Measurements from ENCODE around the gene SPEF2.
"Not testable (repeated sequence)": the region's sequence is repeated elsewhere in the genome, so short reads cannot be mapped to it uniquely, and the experiment has no call there.

Gene SPEF2

DNA sequence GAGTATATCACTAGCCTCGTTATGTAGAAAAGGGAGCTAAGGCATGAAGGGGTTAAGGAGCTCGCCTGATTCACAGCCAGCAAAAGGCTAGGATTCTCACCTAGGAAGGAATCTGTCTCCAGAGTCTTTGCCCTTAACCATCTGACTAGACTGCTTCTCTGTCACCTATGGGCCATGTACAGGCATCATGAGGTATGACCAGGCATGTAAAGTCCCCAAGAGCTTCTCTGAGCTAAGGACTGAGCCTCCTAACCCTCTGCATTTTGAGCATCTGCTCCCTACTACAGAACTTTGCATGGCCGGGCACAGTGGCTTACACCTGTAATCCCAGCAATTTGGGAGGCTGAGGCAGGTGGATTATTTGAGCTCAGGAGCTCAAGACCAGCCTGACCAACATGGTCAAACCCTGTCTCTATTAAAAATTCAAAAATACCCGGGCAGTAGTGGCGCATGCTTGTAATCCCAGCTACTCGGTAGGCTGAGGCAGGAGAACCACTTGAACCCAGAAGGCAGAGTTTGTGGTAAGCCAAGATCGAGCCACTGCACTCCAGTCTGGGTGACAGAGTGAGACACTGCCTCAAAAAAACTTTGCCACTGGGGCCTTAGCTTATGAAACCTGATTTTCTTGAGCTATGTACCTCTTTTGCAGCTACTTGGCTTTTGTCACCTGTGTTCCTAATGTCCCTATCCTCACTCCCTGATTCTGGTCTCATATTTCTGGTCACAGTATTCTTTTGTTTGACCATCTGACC is 205.9 kb downstream of the SPEF2 start:
- Mint-ChIP-seq H3K27me3 (no peaks in the 10 kb centered on the region), H3K4me1 (peaks cover 98% of the 10 kb centered on the region), H3K9me3 (peaks cover 4% of the 10 kb centered on the region), H3K36me3 (ENCODE audit: low read depth) (peaks cover 10% of the 10 kb centered on the region), H3K27ac (peak overlapping the region; percentile 99), H3K4me3 (no peak overlapping the region)
- ATAC-seq (no peak), DNase-seq (peak; percentile 15)

DNA sequence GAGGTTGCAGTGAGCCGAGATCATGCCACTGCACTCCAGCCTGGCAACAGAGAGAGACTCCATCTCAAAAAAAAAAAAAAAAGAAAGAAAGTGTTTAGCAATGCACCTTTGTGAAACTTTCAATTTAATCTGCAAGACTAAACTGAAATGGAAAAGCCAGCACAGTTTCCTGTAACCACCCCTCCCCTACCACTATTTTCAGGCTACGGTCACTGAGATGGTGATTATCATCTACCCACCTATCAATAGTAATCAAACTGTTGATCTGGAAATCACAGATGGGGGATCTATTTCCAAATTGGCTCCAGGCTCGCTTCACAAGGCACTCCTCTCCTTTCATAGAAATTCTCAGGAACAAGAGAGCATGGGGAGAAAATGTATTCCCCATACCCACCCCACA is 208.4 kb downstream of the SPEF2 start:
- ATAC-seq (peak; percentile 11), DNase-seq (no peak)
- peaks cover 97% of the 10 kb centered on the region for H3K4me1 Mint-ChIP-seq
- H3K4me3 Mint-ChIP-seq = peak overlapping the region; percentile 65
- peak overlapping the region; percentile 99 for H3K27ac Mint-ChIP-seq
- H3K36me3 Mint-ChIP-seq (ENCODE audit: low read depth) = peaks cover 3% of the 10 kb centered on the region
- peaks cover 1% of the 10 kb centered on the region for H3K9me3 Mint-ChIP-seq
- no peaks in the 10 kb centered on the region for H3K27me3 Mint-ChIP-seq

GRCh38 chr5:35826554-35826953 is 208.9 kb downstream of the SPEF2 start:
- Mint-ChIP-seq H3K36me3 (ENCODE audit: low read depth) (peaks cover 5% of the 10 kb centered on the region), H3K4me1 (peaks cover 98% of the 10 kb centered on the region), H3K27ac (peak overlapping the region; percentile 99), H3K9me3 (no peaks in the 10 kb centered on the region), H3K27me3 (no peaks in the 10 kb centered on the region), H3K4me3 (peak overlapping the region; percentile 65)
- ATAC-seq (peak; percentile 64), DNase-seq (peak; percentile 46)

DNA sequence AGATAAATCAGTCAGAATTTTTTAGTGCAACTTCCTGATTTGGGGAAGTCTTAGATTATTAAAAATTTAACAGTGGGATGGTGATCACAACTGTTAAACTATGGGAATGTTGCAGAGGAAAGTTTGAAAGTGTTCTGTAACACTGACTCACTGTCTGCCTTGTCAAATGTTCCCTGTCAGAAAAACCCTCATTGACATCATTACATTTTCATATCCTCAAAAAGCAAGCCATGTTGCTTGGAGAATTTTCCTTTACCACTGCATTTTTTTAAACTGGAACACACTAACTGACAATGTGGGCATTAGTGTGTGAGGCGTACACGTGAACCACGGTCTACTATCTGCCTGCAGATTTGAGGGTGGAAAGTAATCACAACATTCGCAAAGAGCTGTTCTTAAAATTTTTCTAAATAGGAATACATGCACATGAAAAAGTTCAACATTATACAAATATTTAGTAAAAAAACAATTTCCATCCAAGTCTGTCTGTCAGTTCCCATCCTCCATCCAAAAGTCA is 210.5 kb downstream of the SPEF2 start:
- ATAC-seq (peak; percentile 39), DNase-seq (no peak)
- H3K27ac Mint-ChIP-seq = peak overlapping the region; percentile 99
- H3K4me3 Mint-ChIP-seq = peak overlapping the region; percentile 10
- peaks cover 98% of the 10 kb centered on the region for H3K4me1 Mint-ChIP-seq
- H3K9me3 Mint-ChIP-seq = no peaks in the 10 kb centered on the region
- no peaks in the 10 kb centered on the region for H3K27me3 Mint-ChIP-seq
- H3K36me3 Mint-ChIP-seq (ENCODE audit: low read depth) = peaks cover 5% of the 10 kb centered on the region

DNA sequence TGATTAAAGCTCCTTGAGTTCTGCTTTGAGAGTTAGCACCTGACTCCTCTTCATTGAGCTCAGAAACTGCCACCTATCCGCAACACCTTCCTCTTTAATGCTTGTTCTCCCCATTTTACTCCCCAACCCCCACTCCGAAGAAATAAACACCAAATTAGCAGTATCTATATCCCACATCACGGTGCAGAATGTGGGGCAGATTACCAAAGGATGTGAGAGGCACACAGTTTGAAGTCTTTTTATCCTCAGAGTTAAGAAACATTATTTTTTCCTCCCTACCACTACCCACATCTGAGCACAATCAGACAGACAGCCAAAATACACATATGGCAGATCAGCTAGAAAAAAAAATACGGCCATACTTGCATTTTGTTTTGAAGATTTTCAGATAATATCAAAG is 212.9 kb downstream of the SPEF2 start:
- no peaks in the 10 kb centered on the region for H3K27me3 Mint-ChIP-seq
- H3K4me1 Mint-ChIP-seq = peaks cover 98% of the 10 kb centered on the region
- ATAC-seq = no peak
- H3K4me3 Mint-ChIP-seq = peak overlapping the region; percentile 53
- no peaks in the 10 kb centered on the region for H3K9me3 Mint-ChIP-seq
- H3K36me3 Mint-ChIP-seq (ENCODE audit: low read depth) = peaks cover 4% of the 10 kb centered on the region
- peak overlapping the region; percentile 99 for H3K27ac Mint-ChIP-seq
- no peak for DNase-seq

GRCh38 chr5:35832762-35833161 is 215.1 kb downstream of the SPEF2 start:
- H3K27me3 Mint-ChIP-seq = no peaks in the 10 kb centered on the region
- H3K4me3 Mint-ChIP-seq = peak overlapping the region; percentile 39
- H3K9me3 Mint-ChIP-seq = no peaks in the 10 kb centered on the region
- peaks cover 4% of the 10 kb centered on the region for H3K36me3 Mint-ChIP-seq (ENCODE audit: low read depth)
- H3K27ac Mint-ChIP-seq = peak overlapping the region; percentile 99
- H3K4me1 Mint-ChIP-seq = peaks cover 97% of the 10 kb centered on the region
- no peak for DNase-seq
- ATAC-seq = peak; percentile 11

GRCh38 chr5:35833224-35833623 is 215.6 kb downstream of the SPEF2 start:
- H3K36me3 Mint-ChIP-seq (ENCODE audit: low read depth) = peaks cover 5% of the 10 kb centered on the region
- peak overlapping the region; percentile 39 for H3K4me3 Mint-ChIP-seq
- H3K27me3 Mint-ChIP-seq = no peaks in the 10 kb centered on the region
- H3K27ac Mint-ChIP-seq = peak overlapping the region; percentile 99
- no peak for ATAC-seq
- DNase-seq = no peak
- peaks cover 97% of the 10 kb centered on the region for H3K4me1 Mint-ChIP-seq
- H3K9me3 Mint-ChIP-seq = no peaks in the 10 kb centered on the region

DNA sequence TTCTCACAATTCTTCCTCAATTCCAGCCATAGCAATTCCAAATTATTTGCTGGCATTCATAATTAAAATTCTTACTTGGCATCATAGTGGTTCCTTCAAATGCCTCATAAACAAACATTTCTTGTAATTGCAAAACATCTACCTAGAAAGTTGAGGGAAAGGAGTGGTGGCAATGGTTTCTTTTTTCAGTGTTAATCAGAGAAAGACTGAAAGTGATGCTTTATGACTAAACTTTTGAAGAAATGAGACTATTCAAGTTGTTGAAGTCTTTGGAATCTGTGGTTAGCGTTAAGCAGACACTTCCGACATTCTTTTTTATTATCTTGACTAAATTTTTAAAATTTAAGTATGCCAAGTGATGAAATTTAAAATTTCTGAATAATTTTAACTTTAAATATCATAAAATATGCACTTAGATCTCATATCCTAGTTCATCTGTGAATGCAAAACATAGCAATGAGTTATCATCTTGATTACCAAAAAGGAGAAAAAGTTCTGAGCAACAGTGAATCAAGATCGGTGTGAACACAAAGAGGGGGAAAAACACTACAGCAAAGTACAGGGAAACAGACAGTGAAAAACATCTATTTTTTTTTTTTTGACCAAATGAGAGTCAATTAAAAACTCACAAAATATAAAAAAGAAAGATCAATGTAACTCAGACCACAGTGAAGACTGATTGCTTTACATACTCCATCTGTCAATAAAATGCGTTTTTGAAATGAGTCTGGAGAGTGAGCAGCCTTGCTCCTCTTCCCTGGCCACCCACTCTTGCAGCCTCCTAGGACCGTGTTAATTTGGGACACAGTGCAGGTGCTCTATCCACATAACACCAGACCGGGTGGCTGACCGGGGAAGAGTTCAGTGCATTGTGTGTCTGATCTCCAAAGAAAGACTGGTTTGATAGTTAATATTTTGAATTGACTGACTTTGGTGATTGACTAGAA is 218.4 kb downstream of the SPEF2 start:
- peak; percentile 60 for ATAC-seq
- peak overlapping the region; percentile 72 for H3K4me3 Mint-ChIP-seq
- no peaks in the 10 kb centered on the region for H3K27me3 Mint-ChIP-seq
- peaks cover 10% of the 10 kb centered on the region for H3K36me3 Mint-ChIP-seq (ENCODE audit: low read depth)
- H3K27ac Mint-ChIP-seq = peak overlapping the region; percentile 99
- H3K4me1 Mint-ChIP-seq = peaks cover 97% of the 10 kb centered on the region
- peaks cover 4% of the 10 kb centered on the region for H3K9me3 Mint-ChIP-seq
- DNase-seq = no peak

GRCh38 chr5:35838370-35839042 is 220.8 kb downstream of the SPEF2 start:
- ATAC-seq (peak; percentile 83), DNase-seq (peak; percentile 55)
- peaks cover 11% of the 10 kb centered on the region for H3K9me3 Mint-ChIP-seq
- H3K4me3 Mint-ChIP-seq = peak overlapping the region; percentile 30
- H3K36me3 Mint-ChIP-seq (ENCODE audit: low read depth) = peaks cover 20% of the 10 kb centered on the region
- H3K27ac Mint-ChIP-seq = peak overlapping the region; percentile 99
- no peaks in the 10 kb centered on the region for H3K27me3 Mint-ChIP-seq
- H3K4me1 Mint-ChIP-seq = peaks cover 80% of the 10 kb centered on the region

DNA sequence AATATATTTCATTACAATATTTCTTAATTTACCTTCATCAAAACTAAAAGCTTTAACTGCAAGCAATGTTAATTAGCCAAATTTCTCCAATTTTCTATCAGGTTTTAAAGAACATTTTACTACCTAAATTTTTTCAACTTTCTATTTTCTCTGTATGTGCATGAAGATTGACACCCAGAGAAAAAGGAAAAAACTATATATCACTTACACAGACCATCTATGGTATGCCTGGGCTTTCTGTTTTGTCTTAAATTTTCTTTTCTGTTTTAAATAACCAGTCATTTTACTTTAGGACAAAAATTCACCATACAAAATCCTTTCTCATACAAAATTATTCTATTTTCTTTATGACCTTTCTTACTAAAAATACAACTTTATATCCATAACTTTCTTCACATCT is 225.2 kb downstream of the SPEF2 start:
- Mint-ChIP-seq H3K36me3 (ENCODE audit: low read depth) (peaks cover 58% of the 10 kb centered on the region), H3K9me3 (peaks cover 48% of the 10 kb centered on the region), H3K27me3 (no peaks in the 10 kb centered on the region), H3K27ac (no peak overlapping the region), H3K4me1 (peaks cover 50% of the 10 kb centered on the region), H3K4me3 (no peak overlapping the region)
- ATAC-seq (no peak), DNase-seq (no peak)

DNA sequence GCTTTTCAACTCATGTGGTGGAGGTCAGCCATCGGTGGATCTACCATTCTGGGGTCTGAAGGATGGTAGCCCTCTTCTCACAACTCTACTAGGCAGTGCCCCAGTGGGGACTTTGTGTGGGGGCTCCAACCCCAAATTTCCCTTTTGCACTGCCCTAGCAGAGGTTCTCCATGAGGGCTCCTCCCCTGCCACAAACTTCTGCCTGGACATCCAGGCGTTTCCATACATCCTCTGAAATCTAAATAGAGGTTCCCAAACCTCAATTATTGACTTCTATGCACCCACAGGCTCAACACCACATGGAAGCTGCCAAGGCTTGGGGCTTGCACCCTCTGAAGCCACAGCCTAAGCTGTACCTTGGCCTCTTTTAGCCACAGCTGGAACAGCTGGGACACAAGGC is 227.8 kb downstream of the SPEF2 start:
- not testable (repeated sequence) for H3K27me3 Mint-ChIP-seq, H3K27ac Mint-ChIP-seq, DNase-seq, H3K4me3 Mint-ChIP-seq, ATAC-seq
- Mint-ChIP-seq H3K9me3 (peaks cover 48% of the 10 kb centered on the region), H3K4me1 (peaks cover 37% of the 10 kb centered on the region), H3K36me3 (ENCODE audit: low read depth) (peaks cover 66% of the 10 kb centered on the region)

DNA sequence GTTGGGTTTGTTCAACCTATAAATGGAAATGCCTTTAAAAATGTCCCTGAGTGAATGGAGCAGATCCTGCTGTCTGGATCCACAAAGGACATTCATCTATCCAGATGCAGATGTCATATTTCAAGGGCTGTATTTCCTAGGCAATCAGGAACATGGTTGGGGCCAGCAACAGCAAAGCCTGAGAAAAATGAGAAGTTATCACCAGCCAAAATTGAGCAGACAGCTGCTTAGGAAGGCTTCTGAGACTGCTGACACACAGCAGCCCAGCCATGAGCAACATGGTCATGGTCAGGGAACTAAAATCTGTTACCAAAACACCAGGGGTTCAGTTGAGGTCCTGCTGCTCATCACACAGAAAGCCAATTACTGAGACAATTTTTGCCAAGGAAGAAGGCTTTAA is 229.8 kb downstream of the SPEF2 start:
- Mint-ChIP-seq H3K4me1 (peaks cover 47% of the 10 kb centered on the region), H3K4me3 (no peak overlapping the region), H3K36me3 (ENCODE audit: low read depth) (peaks cover 67% of the 10 kb centered on the region), H3K27ac (no peak overlapping the region), H3K9me3 (peaks cover 52% of the 10 kb centered on the region), H3K27me3 (no peaks in the 10 kb centered on the region)
- ATAC-seq = no peak
- no peak for DNase-seq

GRCh38 chr5:35847961-35848360 is 230.3 kb downstream of the SPEF2 start:
- H3K4me1 Mint-ChIP-seq = peaks cover 52% of the 10 kb centered on the region

GRCh38 chr5:35849860-35850259 is 232.2 kb downstream of the SPEF2 start:
- Mint-ChIP-seq H3K9me3 (peaks cover 32% of the 10 kb centered on the region), H3K27ac (peak overlapping the region; percentile 94), H3K4me3 (no peak overlapping the region), H3K4me1 (peaks cover 59% of the 10 kb centered on the region), H3K27me3 (no peaks in the 10 kb centered on the region), H3K36me3 (ENCODE audit: low read depth) (peaks cover 64% of the 10 kb centered on the region)
- ATAC-seq = no peak
- DNase-seq = no peak

More at GRCh38 chr5:35847961-35848360, 230.3 kb downstream of the SPEF2 start:
- Mint-ChIP-seq H3K4me3 (no peak overlapping the region), H3K27me3 (no peaks in the 10 kb centered on the region), H3K9me3 (peaks cover 51% of the 10 kb centered on the region), H3K27ac (no peak overlapping the region), H3K36me3 (ENCODE audit: low read depth) (peaks cover 63% of the 10 kb centered on the region)
- ATAC-seq (no peak), DNase-seq (no peak)
